Loucy (cell line): ENCODE data around the gene PBX1.

Experiments used
- H2AFZ ChIP-seq: fragments of 200-600 bp; sonication (generic); 2 replicates; pipeline ENCODE4 v1.6.0; 2016; ENCODE audit warnings: antibody characterized with exemption, mild to moderate bottlenecking, low read length, moderate library complexity
- H3F3A ChIP-seq: fragments of 200-600 bp; 2 replicates; pipeline ENCODE4 v1.6.0; 2016; ENCODE audit warnings: antibody characterized with exemption, low read depth, mild to moderate bottlenecking
- H3K27me3 ChIP-seq: fragments of 200-600 bp; sonication (generic); 2 replicates; pipeline ENCODE4 v1.6.1; 2014; ENCODE audit warnings: low read length, mild to moderate bottlenecking; ENCODE audit not compliant: insufficient read depth, poor library complexity, severe bottlenecking
- H3K36me3 ChIP-seq: fragments of 200-600 bp; sonication (generic); 2 replicates; pipeline ENCODE4 v1.6.1; 2016; ENCODE audit warnings: low read length; ENCODE audit not compliant: insufficient read depth
- H3K4me1 ChIP-seq: fragments of 200-600 bp; sonication (generic); 2 replicates; pipeline ENCODE4 v1.5.1; 2014; ENCODE audit warnings: low read length, mild to moderate bottlenecking; ENCODE audit not compliant: insufficient read depth, poor library complexity, severe bottlenecking
- H3K4me2 ChIP-seq: fragments of 200-600 bp; sonication (generic); 2 replicates; pipeline ENCODE4 v1.6.0; 2014; ENCODE audit warnings: antibody characterized with exemption, low read length, low read depth, mild to moderate bottlenecking; ENCODE audit not compliant: poor library complexity, severe bottlenecking
- H3K4me3 ChIP-seq: fragments of 200-600 bp; sonication (generic); 2 replicates; pipeline ENCODE4 v1.5.1; 2014; ENCODE audit warnings: low read length, mild to moderate bottlenecking, mixed read lengths; ENCODE audit not compliant: poor library complexity, severe bottlenecking
- H3K79me2 ChIP-seq: fragments of 200-600 bp; sonication (generic); 2 replicates; pipeline ENCODE4 v1.6.1; 2014; ENCODE audit warnings: low read length; ENCODE audit not compliant: insufficient read depth
- H3K9ac ChIP-seq: fragments of 200-600 bp; sonication (generic); 2 replicates; pipeline ENCODE4 v1.6.0; 2014; ENCODE audit warnings: mild to moderate bottlenecking, low read depth, low read length, moderate library complexity; ENCODE audit not compliant: poor library complexity, severe bottlenecking
- H3K9me2 ChIP-seq: fragments of 200-600 bp; sonication (generic); replicated peaks from 2 replicates; pipeline ENCODE4 v1.6.1; 2016; ENCODE audit warnings: low read depth, low read length, mixed read lengths
- H3K9me3 ChIP-seq: fragments of 200-600 bp; sonication (generic); 2 replicates; pipeline ENCODE4 v1.6.1; 2014; ENCODE audit warnings: mild to moderate bottlenecking, antibody characterized with exemption, low read length, low read depth; ENCODE audit not compliant: insufficient read depth
- H4K20me1 ChIP-seq: fragments of 200-600 bp; sonication (generic); 2 replicates; pipeline ENCODE4 v1.6.0; 2014; ENCODE audit warnings: antibody characterized with exemption, low read length, mild to moderate bottlenecking; ENCODE audit not compliant: insufficient read depth, poor library complexity, severe bottlenecking
- CTCF ChIP-seq: fragments of 200-600 bp; sonication (generic); conservative IDR thresholded peaks from 2 replicates; pipeline ENCODE4 v1.5.1; 2014; ENCODE audit warnings: mild to moderate bottlenecking, antibody characterized with exemption, low read length
- EZH2phosphoT487 ChIP-seq: fragments of 200-600 bp; IDR thresholded peaks from 2 replicates; pipeline ENCODE4 v1.6.1; 2018; ENCODE audit warnings: antibody characterized with exemption, mild to moderate bottlenecking, moderate library complexity, borderline replicate concordance

PBX1 gene

GRCh38 chr1:164562947-164563520 lies 4.0 kb downstream of the PBX1 start:
- Histone ChIP-seq H4K20me1 (no peaks in the 10 kb centered on the region), H3K9me3 (no peaks in the 10 kb centered on the region), H3K36me3 (no peaks in the 10 kb centered on the region), H3K27me3 (peaks cover 4% of the 10 kb centered on the region), H3K4me2 (no peak overlapping the region), H2AFZ (no peak overlapping the region), H3K4me3 (no peak overlapping the region), H3K9ac (no peak overlapping the region), H3F3A (no peaks in the 10 kb centered on the region), H3K9me2 (no peaks in the 10 kb centered on the region), H3K4me1 (no peaks in the 10 kb centered on the region), H3K79me2 (no peaks in the 10 kb centered on the region)
- TF ChIP-seq CTCF = no peak
- no peak for TF ChIP-seq EZH2phosphoT487

- H3K9me2 ChIP-seq = no peaks in the 10 kb centered on the region
- no peaks in the 10 kb centered on the region for H4K20me1 ChIP-seq
- H3K4me2 ChIP-seq = no peak overlapping the region
- H3K4me1 ChIP-seq = no peaks in the 10 kb centered on the region
- H3K79me2 ChIP-seq = no peaks in the 10 kb centered on the region
- TF ChIP-seq CTCF = no peak
- no peak for TF ChIP-seq EZH2phosphoT487
- no peak overlapping the region for H2AFZ ChIP-seq
- no peak overlapping the region for H3K9ac ChIP-seq
- no peaks in the 10 kb centered on the region for H3K36me3 ChIP-seq
- H3F3A ChIP-seq = no peaks in the 10 kb centered on the region
- H3K9me3 ChIP-seq = no peaks in the 10 kb centered on the region
- no peak overlapping the region for H3K4me3 ChIP-seq
- peaks cover 4% of the 10 kb centered on the region for H3K27me3 ChIP-seq
Observed at GRCh38 chr1:164563721-164564360, 4.9 kb downstream of the PBX1 start.

GRCh38 chr1:164564378-164564777 lies 5.4 kb downstream of the PBX1 start:
- Histone ChIP-seq H2AFZ (no peak overlapping the region), H3K4me3 (no peak overlapping the region), H3K27me3 (peaks cover 4% of the 10 kb centered on the region), H3K79me2 (no peaks in the 10 kb centered on the region), H3K36me3 (no peaks in the 10 kb centered on the region), H3K9me3 (no peaks in the 10 kb centered on the region), H3K4me1 (no peaks in the 10 kb centered on the region), H4K20me1 (no peaks in the 10 kb centered on the region), H3K4me2 (no peak overlapping the region), H3K9ac (no peak overlapping the region), H3K9me2 (no peaks in the 10 kb centered on the region), H3F3A (no peaks in the 10 kb centered on the region)
- TF ChIP-seq EZH2phosphoT487 (no peak), CTCF (no peak)
